Trophoblast cell (in vitro differentiated cells and primary cell): Measurements from ENCODE around the gene RGP1.

Experiments used
- DNase-seq, 2 donors: peaks; one replicate each; pipeline ENCODE4 v3.0.0-alpha.2; 2016
- H2AFZ ChIP-seq: 2 replicates; pipeline ENCODE4 v1.6.1; 2013; ENCODE audit warnings: low read length, moderate library complexity, mild to moderate bottlenecking; ENCODE audit not compliant: insufficient read depth, poor library complexity
- H2AK5ac ChIP-seq: 2 replicates; pipeline ENCODE4 v1.6.1; 2013; ENCODE audit warnings: mild to moderate bottlenecking, low read length
- H2BK120ac ChIP-seq: 2 replicates; pipeline ENCODE4 v1.6.1; 2013; ENCODE audit warnings: low read length, mild to moderate bottlenecking, moderate library complexity; ENCODE audit not compliant: insufficient read depth, poor library complexity
- H2BK12ac ChIP-seq: 2 replicates; pipeline ENCODE4 v1.6.1; 2013; ENCODE audit warnings: mild to moderate bottlenecking, low read length, moderate library complexity
- H2BK5ac ChIP-seq: 2 replicates; pipeline ENCODE4 v1.6.1; 2013; ENCODE audit warnings: low read length, low read depth, moderate library complexity, mild to moderate bottlenecking; ENCODE audit not compliant: poor library complexity
- H3K14ac ChIP-seq: 2 replicates; pipeline ENCODE4 v1.6.1; 2013; ENCODE audit warnings: mild to moderate bottlenecking, low read length
- H3K18ac ChIP-seq: 2 replicates; pipeline ENCODE4 v1.6.1; 2013; ENCODE audit warnings: mild to moderate bottlenecking, low read length
- H3K23ac ChIP-seq: 2 replicates; pipeline ENCODE4 v1.6.1; 2013; ENCODE audit warnings: low read length
- H3K27ac ChIP-seq: 2 replicates; pipeline ENCODE4 v1.5.1; 2013; ENCODE audit warnings: low read depth, mild to moderate bottlenecking, inconsistent platforms, low read length, moderate library complexity
- H3K27me3 ChIP-seq: 2 replicates; pipeline ENCODE4 v1.6.1; 2013; ENCODE audit warnings: inconsistent platforms, mild to moderate bottlenecking, low read length, moderate library complexity; ENCODE audit not compliant: insufficient read depth
- H3K36me3 ChIP-seq, 2 experiments: 1 replicate in 1 of 2; 2 replicates in 1 of 2; pipeline ENCODE4 v1.6.1; 2013; ENCODE audit warnings: low read length in 2 of 2, mild to moderate bottlenecking in 2 of 2, moderate library complexity in 1 of 2; ENCODE audit not compliant: insufficient read depth in 2 of 2, control insufficient read depth in 1 of 2
- H3K4ac ChIP-seq: 2 replicates; pipeline ENCODE4 v1.6.1; 2013; ENCODE audit warnings: low read depth, mild to moderate bottlenecking, low read length, moderate library complexity
- H3K4me1 ChIP-seq, 2 experiments: 1 replicate in 1 of 2; 2 replicates in 1 of 2; pipeline ENCODE4 v1.6.1; 2013; ENCODE audit warnings: low read length in 2 of 2, mild to moderate bottlenecking in 2 of 2, moderate library complexity in 1 of 2; ENCODE audit not compliant: insufficient read depth in 2 of 2, control insufficient read depth in 1 of 2
- H3K4me2 ChIP-seq: 2 replicates; pipeline ENCODE4 v1.6.1; 2013; ENCODE audit warnings: inconsistent platforms, mild to moderate bottlenecking, low read length, moderate library complexity
- H3K4me3 ChIP-seq: 2 replicates; pipeline ENCODE4 v1.5.1; 2013; ENCODE audit warnings: mild to moderate bottlenecking, low read depth, low read length, inconsistent platforms
- H3K79me1 ChIP-seq: one replicate; pipeline ENCODE4 v1.6.1; 2013; ENCODE audit warnings: low read length
- H3K79me2 ChIP-seq: 2 replicates; pipeline ENCODE4 v1.6.1; 2013; ENCODE audit warnings: low read length, mild to moderate bottlenecking; ENCODE audit not compliant: control insufficient read depth, insufficient read depth, poor library complexity
- H3K9ac ChIP-seq: 2 replicates; pipeline ENCODE4 v1.6.1; 2013; ENCODE audit warnings: mild to moderate bottlenecking, low read length
- H3K9me3 ChIP-seq: 2 replicates; pipeline ENCODE4 v1.6.1; 2013; ENCODE audit warnings: low read depth, mild to moderate bottlenecking, control low read depth, inconsistent platforms, low read length; ENCODE audit not compliant: insufficient read depth
- H4K12ac ChIP-seq: 2 replicates; pipeline ENCODE4 v1.6.1; 2013; ENCODE audit warnings: low read depth, mild to moderate bottlenecking, low read length, moderate library complexity
- H4K8ac ChIP-seq: 2 replicates; pipeline ENCODE4 v1.6.1; 2013; ENCODE audit warnings: low read depth, mild to moderate bottlenecking, low read length, moderate library complexity
- H4K91ac ChIP-seq: one replicate; pipeline ENCODE4 v1.6.1; 2013; ENCODE audit warnings: low read depth, mild to moderate bottlenecking, low read length, moderate library complexity
- WGBS: extraction: QIAGEN DNeasy Blood & Tissue Kit; methylation state at CpG from one replicate; pipeline ENCODE4 v1.1.7; 2013; ENCODE audit warnings: missing lambda C conversion rate; ENCODE audit not compliant: insufficient read length, insufficient coverage; ENCODE audit errors: extremely low coverage; 5-methylcytosine and 5-hydroxymethylcytosine counted together

The RGP1 gene

GRCh38 chr9:35766997-35767396, 17.9 kb downstream of the RGP1 start:
- no peak overlapping the region for H3K4me3 ChIP-seq
- H4K12ac ChIP-seq: no peak overlapping the region
- DNase-seq: no peak
- H3K4ac ChIP-seq: no peak overlapping the region
- H3K9me3 ChIP-seq: no peaks in the 10 kb centered on the region
- H2BK120ac ChIP-seq: no peak overlapping the region
- no peak overlapping the region for H3K23ac ChIP-seq
- H4K8ac ChIP-seq: no peak overlapping the region
- peaks cover 0 to 2% of the 10 kb centered on the region in 2 experiments for H3K4me1 ChIP-seq
- no peak overlapping the region for H3K18ac ChIP-seq
- H3K79me1 ChIP-seq: no peaks in the 10 kb centered on the region
- WGBS: no CpG with 5 or more reads among the region's 2 CpGs
- no peak overlapping the region for H3K27ac ChIP-seq
- H3K79me2 ChIP-seq: no peaks in the 10 kb centered on the region
- H3K14ac ChIP-seq: no peak overlapping the region
- no peak overlapping the region for H3K9ac ChIP-seq
- H2BK12ac ChIP-seq: no peak overlapping the region
- no peaks in the 10 kb centered on the region for H3K36me3 ChIP-seq
- no peak overlapping the region for H2BK5ac ChIP-seq
- H2AK5ac ChIP-seq: no peak overlapping the region
- H2AFZ ChIP-seq: no peak overlapping the region
- H3K27me3 ChIP-seq: no peaks in the 10 kb centered on the region
- no peak overlapping the region for H4K91ac ChIP-seq
- no peak overlapping the region for H3K4me2 ChIP-seq

DNA sequence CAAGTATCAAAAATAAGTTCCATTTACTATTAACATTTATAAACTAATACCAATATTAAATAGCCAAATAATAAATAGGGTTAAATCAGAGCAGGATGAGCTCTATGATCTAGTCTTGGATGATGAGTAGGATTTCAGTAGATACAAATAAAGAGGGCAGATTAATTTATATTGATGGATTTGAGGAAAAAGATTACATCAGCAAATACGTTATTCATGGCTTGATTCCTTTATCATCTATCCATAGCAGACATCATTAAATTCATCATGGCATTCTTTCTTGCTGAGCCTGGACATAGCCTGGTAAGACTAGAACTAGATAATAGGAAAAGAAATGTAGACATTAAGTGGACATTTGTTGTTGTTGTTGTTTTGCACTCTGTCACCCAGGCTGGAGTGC, 18.4 kb downstream of the RGP1 start:
- no peak overlapping the region for H3K14ac ChIP-seq
- H2BK120ac ChIP-seq: no peak overlapping the region
- H2AK5ac ChIP-seq: no peak overlapping the region
- no peak overlapping the region for H3K4me2 ChIP-seq
- no peaks in the 10 kb centered on the region for H3K9me3 ChIP-seq
- no peak overlapping the region for H4K12ac ChIP-seq
- no peak overlapping the region for H2AFZ ChIP-seq
- H3K79me2 ChIP-seq: no peaks in the 10 kb centered on the region
- H3K9ac ChIP-seq: no peak overlapping the region
- H4K91ac ChIP-seq: no peak overlapping the region
- no peak overlapping the region for H2BK12ac ChIP-seq
- no peaks in the 10 kb centered on the region for H3K79me1 ChIP-seq
- H4K8ac ChIP-seq: no peak overlapping the region
- H3K4me3 ChIP-seq: no peak overlapping the region
- no peak overlapping the region for H3K18ac ChIP-seq
- no peak overlapping the region for H3K23ac ChIP-seq
- no peak overlapping the region for H2BK5ac ChIP-seq
- no peaks in the 10 kb centered on the region for H3K27me3 ChIP-seq
- no peaks in the 10 kb centered on the region for H3K36me3 ChIP-seq
- DNase-seq: no peak
- no peak overlapping the region for H3K4ac ChIP-seq
- no peak overlapping the region for H3K27ac ChIP-seq
- peaks cover 0 to 2% of the 10 kb centered on the region in 2 experiments for H3K4me1 ChIP-seq
- WGBS: no CpG with 5 or more reads among the region's 1 CpG

- WGBS: no CpG with 5 or more reads among the region's 1 CpG
Observed at GRCh38 chr9:35769763-35770162, 20.7 kb downstream of the RGP1 start.

GRCh38 chr9:35771075-35771433, 22.0 kb downstream of the RGP1 start:
- Histone ChIP-seq H3K79me2 (peaks cover 2% of the 10 kb centered on the region), H2BK120ac (no peak overlapping the region), H4K12ac (no peak overlapping the region), H3K18ac (no peak overlapping the region), H3K9me3 (no peaks in the 10 kb centered on the region), H3K9ac (no peak overlapping the region), H3K4me3 (no peak overlapping the region), H4K91ac (no peak overlapping the region), H2AFZ (no peak overlapping the region), H3K27ac (no peak overlapping the region), H4K8ac (no peak overlapping the region), H3K23ac (no peak overlapping the region), H3K4me1 (peaks cover 0 to 4% of the 10 kb centered on the region in 2 experiments), H3K14ac (no peak overlapping the region), H2BK5ac (no peak overlapping the region), H3K4me2 (no peak overlapping the region), H3K36me3 (no peaks in the 10 kb centered on the region), H3K79me1 (no peaks in the 10 kb centered on the region), H3K4ac (no peak overlapping the region), H3K27me3 (no peaks in the 10 kb centered on the region), H2BK12ac (no peak overlapping the region), H2AK5ac (no peak overlapping the region)
- no CpG with 5 or more reads among the region's 4 CpGs for WGBS
- DNase-seq: no peak

More at GRCh38 chr9:35769763-35770162, 20.7 kb downstream of the RGP1 start:
- H3K4me2 ChIP-seq: no peak overlapping the region
- H3K4me1 ChIP-seq: peaks cover 0 to 2% of the 10 kb centered on the region in 2 experiments
- no peaks in the 10 kb centered on the region for H3K36me3 ChIP-seq
- H4K8ac ChIP-seq: no peak overlapping the region
- no peak overlapping the region for H2AK5ac ChIP-seq
- no peaks in the 10 kb centered on the region for H3K9me3 ChIP-seq
- no peak overlapping the region for H2BK5ac ChIP-seq
- H3K18ac ChIP-seq: no peak overlapping the region
- no peak overlapping the region for H2AFZ ChIP-seq
- DNase-seq: no peak
- H3K23ac ChIP-seq: no peak overlapping the region
- H4K12ac ChIP-seq: no peak overlapping the region
- H3K4ac ChIP-seq: no peak overlapping the region
- no peaks in the 10 kb centered on the region for H3K79me1 ChIP-seq
- H3K9ac ChIP-seq: no peak overlapping the region
- no peak overlapping the region for H3K14ac ChIP-seq
- H3K79me2 ChIP-seq: peaks cover 2% of the 10 kb centered on the region
- H3K27ac ChIP-seq: no peak overlapping the region
- H2BK120ac ChIP-seq: no peak overlapping the region
- H4K91ac ChIP-seq: no peak overlapping the region
- H2BK12ac ChIP-seq: no peak overlapping the region
- no peak overlapping the region for H3K4me3 ChIP-seq
- no peaks in the 10 kb centered on the region for H3K27me3 ChIP-seq
